CD4-positive, alpha-beta memory T cell (primary cell): ENCODE measurements around the gene CPSF6. TPM values are rescaled to one million over a fixed set of nuclear protein-coding genes. Genes with fewer than 3 reads are reported as not detected.
"Not testable (repeated sequence)": the region's sequence is repeated elsewhere in the genome, so short reads cannot be mapped to it uniquely, and the experiment has no call there.

Source experiments
- CTCF ChIA-PET: fragments of 350-600 bp; sonication (Branson Sonifier 250); formaldehyde crosslinking; loops from one replicate; lab custom pipeline; 2021; ENCODE audit warnings: inconsistent platforms; ENCODE audit not compliant: partially characterized antibody; lab: Charles Lee
- POLR2A ChIA-PET: fragments of 350-600 bp; sonication (Branson Sonifier 250); formaldehyde crosslinking; loops from one replicate; lab custom pipeline; 2021; ENCODE audit not compliant: partially characterized antibody; lab: Charles Lee
- DNase-seq, 5 donors: peaks; one replicate each; pipeline versions ENCODE4 v3.0.0 to v3.0.0-alpha.2; 2020 to 2022; ENCODE audit warnings: mixed read lengths in 1 of 5
- H3K27ac ChIP-seq: one replicate; pipeline ENCODE4 v1.7.0; 2013; ENCODE audit warnings: low read depth, low read length
- H3K27me3 ChIP-seq: 2 replicates; pipeline ENCODE4 v1.7.0; 2013; ENCODE audit warnings: mild to moderate bottlenecking, low read length, moderate library complexity; ENCODE audit not compliant: insufficient read depth
- H3K36me3 ChIP-seq: 2 replicates; pipeline ENCODE4 v1.7.0; 2013; ENCODE audit warnings: mild to moderate bottlenecking, low read length, moderate library complexity; ENCODE audit not compliant: insufficient read depth
- H3K4me1 ChIP-seq: 2 replicates; pipeline ENCODE4 v1.7.0; 2013; ENCODE audit warnings: mild to moderate bottlenecking, low read length, moderate library complexity; ENCODE audit not compliant: insufficient read depth
- H3K4me3 ChIP-seq, 2 donors: one replicate each; pipeline ENCODE4 v1.7.0; 2013; ENCODE audit warnings: low read length in 2 of 2, mild to moderate bottlenecking in 1 of 2
- H3K9me3 ChIP-seq, 2 donors: one replicate each; pipeline ENCODE4 v1.7.0; 2013; ENCODE audit warnings: low read length in 2 of 2, control low read depth in 1 of 2; ENCODE audit not compliant: control insufficient read depth in 1 of 2
- H3K27ac Mint-ChIP-seq, 7 donors: one replicate each; pipeline ENCODE4 v1.8.0; 2020 to 2021; ENCODE audit warnings: mixed read lengths in 7 of 7, mild to moderate bottlenecking in 6 of 7, inconsistent platforms in 3 of 7, moderate library complexity in 3 of 7
- H3K27me3 Mint-ChIP-seq, 2 donors: one replicate each; pipeline ENCODE4 v1.8.0; 2020 to 2021; ENCODE audit warnings: mixed read lengths in 2 of 2
- H3K36me3 Mint-ChIP-seq, 2 donors: one replicate each; pipeline ENCODE4 v1.8.0; 2020 to 2021; ENCODE audit warnings: mixed read lengths in 2 of 2, inconsistent platforms in 1 of 2, mild to moderate bottlenecking in 1 of 2
- H3K4me1 Mint-ChIP-seq, 4 donors: one replicate each; pipeline ENCODE4 v1.8.0; 2020 to 2021; ENCODE audit warnings: mixed read lengths in 4 of 4, mild to moderate bottlenecking in 1 of 4
- H3K4me3 Mint-ChIP-seq, 8 donors: one replicate each; pipeline ENCODE4 v1.8.0; 2020 to 2021; ENCODE audit warnings: mixed read lengths in 8 of 8, mild to moderate bottlenecking in 7 of 8, moderate library complexity in 6 of 8, inconsistent platforms in 3 of 8
- H3K9me3 Mint-ChIP-seq, 8 donors: one replicate each; pipeline ENCODE4 v1.8.0; 2020 to 2021; ENCODE audit warnings: mixed read lengths in 8 of 8, mild to moderate bottlenecking in 5 of 8, inconsistent platforms in 3 of 8, moderate library complexity in 1 of 8
- intact Hi-C: fragments of 100-400 bp; cut with micrococcal nuclease; formaldehyde crosslinking; loops from one replicate; pipeline ENCODE4 v1.15.1; 2023
- polyA plus RNA-seq, 2 donors: library from polyadenylated mRNA; unstranded; fragments of 300-500 nt; fragmentation: Illumina TruSeq; gene quantifications; one replicate each; pipeline ENCODE4 v1.2.3, GENCODE V29; 2021
- total RNA-seq, 2 experiments: library from RNA; stranded (reverse); gene quantifications; one replicate each; pipeline ENCODE4 v1.2.3, GENCODE V29; 2021

Gene CPSF6
- 100 to 1,000 TPM; 109 to 120 TPM for total RNA-seq
- 10 to 100 TPM; 55.7 to 61.3 TPM for polyA plus RNA-seq

GRCh38 chr12:69239352-69239921 is at the start of gene CPSF6:
Gene CPSF6 (plus strand): TSS chr12:69239569. CDS start chr12:69239647, 78 bp downstream.
- Histone ChIP-seq H3K4me1 (peaks cover 52% of the 10 kb centered on the region), H3K4me3 (peak within 1 kb of the TSS; percentile 60 to 94), H3K27ac (peak within 1 kb of the TSS; percentile 89), H3K9me3 (no peaks in the 10 kb centered on the region), H3K36me3 (no peaks in the 10 kb centered on the region), H3K27me3 (no peaks in the 10 kb centered on the region)
- H3K4me1 Mint-ChIP-seq: peaks cover 36 to 57% (median 47%) of the 10 kb centered on the region in 4 donors
- intact Hi-C loops: loop anchor here (1.0 to 5.0 kb wide), 9 partner anchors 15 to 1971 kb away; partner anchors contain the start of genes CAND1, CCT2, CNOT2 and MDM1
- DNase-seq: peak; percentile 95 to 96 (median 95)
- peak within 1 kb of the TSS; percentile 98 to 100 (median 99) for H3K27ac Mint-ChIP-seq
- H3K9me3 Mint-ChIP-seq: no peaks in the 10 kb centered on the region
- peaks cover 0 to 24% of the 10 kb centered on the region in 2 donors for H3K36me3 Mint-ChIP-seq
- peak within 1 kb of the TSS; percentile 96 to 100 (median 98) for H3K4me3 Mint-ChIP-seq
- ChIA-PET CTCF (interaction anchor here (0.6 to 1.1 kb wide), 3 partner anchors 10 to 84 kb away, joined by 3 to 5 read pairs (median 3); no protein-coding TSS in a partner anchor), POLR2A (interaction anchor here (1.0 to 4.4 kb wide), 9 partner anchors 10 to 432 kb away, joined by 3 to 31 read pairs (median 6); partner anchors contain the start of genes FRS2 and MDM2)
- no peaks in the 10 kb centered on the region for H3K27me3 Mint-ChIP-seq

GRCh38 chr12:69196302-69197288 is 42.8 kb upstream of the CPSF6 start:
- ChIA-PET POLR2A (no interaction called here), CTCF (interaction anchor here (0.6 kb wide), 1 partner anchor 160 kb away, joined by 3 read pairs; no protein-coding TSS in a partner anchor)
- peaks cover 9 to 69% (median 56%) of the 10 kb centered on the region in 8 donors for H3K9me3 Mint-ChIP-seq
- H3K36me3 Mint-ChIP-seq: peaks cover 14 to 26% of the 10 kb centered on the region in 2 donors
- peaks cover 0 to 19% of the 10 kb centered on the region in 2 donors for H3K9me3 ChIP-seq
- H3K27ac ChIP-seq: no peak overlapping the region
- no peaks in the 10 kb centered on the region for H3K36me3 ChIP-seq
- H3K27me3 ChIP-seq: no peaks in the 10 kb centered on the region
- no peak overlapping the region for H3K4me3 ChIP-seq
- H3K4me1 ChIP-seq: no peaks in the 10 kb centered on the region
- intact Hi-C loops: no loop called here
- no peak overlapping the region for H3K27ac Mint-ChIP-seq
- no peaks in the 10 kb centered on the region for H3K4me1 Mint-ChIP-seq
- no peak for DNase-seq
- peaks cover 0 to 2% of the 10 kb centered on the region in 2 donors for H3K27me3 Mint-ChIP-seq
- H3K4me3 Mint-ChIP-seq: no peak overlapping the region

DNA sequence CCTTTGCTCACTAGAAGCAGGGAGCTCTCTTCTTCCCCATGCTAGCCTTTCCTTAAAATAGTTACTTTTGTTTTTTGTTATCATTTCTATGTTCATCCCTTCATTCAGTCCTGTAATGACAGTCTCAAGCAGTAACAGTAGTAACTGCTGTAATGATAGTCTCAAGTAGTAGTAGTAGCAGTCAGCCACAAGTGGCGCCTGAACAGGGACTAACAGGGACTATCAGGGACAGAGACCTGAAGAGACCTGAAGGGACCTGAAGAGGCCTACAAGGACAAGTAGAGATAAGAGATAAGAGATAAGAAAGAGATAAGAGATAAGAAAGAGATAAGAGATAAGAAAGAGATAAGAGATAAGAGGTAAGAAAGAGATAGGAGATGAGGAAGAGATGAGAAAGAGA is 39.4 kb upstream of the CPSF6 start:
- H3K4me3 ChIP-seq, H3K27ac ChIP-seq, H3K4me1 ChIP-seq, H3K27me3 Mint-ChIP-seq, H3K27me3 ChIP-seq, DNase-seq, H3K4me1 Mint-ChIP-seq, CTCF ChIA-PET, POLR2A ChIA-PET, H3K36me3 ChIP-seq, intact Hi-C loops: not testable (repeated sequence)
- Mint-ChIP-seq H3K9me3 (peaks cover 9 to 71% (median 61%) of the 10 kb centered on the region in 8 donors), H3K27ac (peak overlapping the region in 1 of 7 donors; percentile 32), H3K4me3 (peak overlapping the region in 2 of 8 donors; percentile 31 to 49), H3K36me3 (peaks cover 14 to 26% of the 10 kb centered on the region in 2 donors)
- peaks cover 0 to 25% of the 10 kb centered on the region in 2 donors for H3K9me3 ChIP-seq

GRCh38 chr12:69204191-69204590 is 35.2 kb upstream of the CPSF6 start:
- POLR2A ChIA-PET: no interaction called here
- no peaks in the 10 kb centered on the region for H3K36me3 ChIP-seq
- H3K4me1 Mint-ChIP-seq: no peaks in the 10 kb centered on the region
- H3K27me3 Mint-ChIP-seq: peaks cover 0 to 1% of the 10 kb centered on the region in 2 donors
- H3K4me3 ChIP-seq: no peak overlapping the region
- H3K27ac Mint-ChIP-seq: no peak overlapping the region
- no peaks in the 10 kb centered on the region for H3K4me1 ChIP-seq
- intact Hi-C loops: no loop called here
- peaks cover 8 to 11% of the 10 kb centered on the region in 2 donors for H3K36me3 Mint-ChIP-seq
- H3K4me3 Mint-ChIP-seq: no peak overlapping the region
- H3K9me3 ChIP-seq: peaks cover 0 to 17% of the 10 kb centered on the region in 2 donors
- peaks cover 7 to 63% (median 40%) of the 10 kb centered on the region in 8 donors for H3K9me3 Mint-ChIP-seq
- CTCF ChIA-PET: no interaction called here
- no peak for DNase-seq
- no peaks in the 10 kb centered on the region for H3K27me3 ChIP-seq
- H3K27ac ChIP-seq: no peak overlapping the region

DNA sequence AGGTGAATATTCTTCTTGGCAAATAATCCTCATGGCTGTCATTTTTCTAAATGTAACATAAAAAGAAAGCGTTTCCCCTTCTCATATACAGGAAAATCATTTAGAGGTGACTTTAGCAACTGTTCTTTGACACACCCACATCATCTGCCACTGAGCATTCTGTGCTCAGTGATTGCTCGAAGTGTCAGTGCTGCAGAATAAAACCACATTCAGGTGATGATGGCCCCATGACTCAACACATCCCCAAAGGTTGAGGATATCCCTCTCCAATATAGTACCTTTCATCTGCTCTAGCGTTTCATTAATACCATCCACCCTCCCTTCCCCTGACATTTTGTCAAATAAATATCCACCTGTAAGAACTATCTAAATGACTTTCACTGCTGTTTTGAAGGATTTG is 28.7 kb upstream of the CPSF6 start:
- CTCF ChIA-PET: interaction anchor here (0.8 to 0.9 kb wide), 2 partner anchors 21 to 54 kb away, joined by 3 read pairs; no protein-coding TSS in a partner anchor
- intact Hi-C loops: no loop called here
- H3K27me3 ChIP-seq: no peaks in the 10 kb centered on the region
- no peak overlapping the region for H3K27ac ChIP-seq
- no peak overlapping the region for H3K27ac Mint-ChIP-seq
- POLR2A ChIA-PET: no interaction called here
- no peaks in the 10 kb centered on the region for H3K9me3 ChIP-seq
- peaks cover 0 to 20% (median 4%) of the 10 kb centered on the region in 8 donors for H3K9me3 Mint-ChIP-seq
- no peak overlapping the region for H3K4me3 ChIP-seq
- DNase-seq: no peak
- peaks cover 0 to 1% of the 10 kb centered on the region in 2 donors for H3K27me3 Mint-ChIP-seq
- no peaks in the 10 kb centered on the region for H3K36me3 ChIP-seq
- no peaks in the 10 kb centered on the region for H3K36me3 Mint-ChIP-seq
- no peak overlapping the region for H3K4me3 Mint-ChIP-seq
- H3K4me1 ChIP-seq: no peaks in the 10 kb centered on the region
- H3K4me1 Mint-ChIP-seq: no peaks in the 10 kb centered on the region

DNA sequence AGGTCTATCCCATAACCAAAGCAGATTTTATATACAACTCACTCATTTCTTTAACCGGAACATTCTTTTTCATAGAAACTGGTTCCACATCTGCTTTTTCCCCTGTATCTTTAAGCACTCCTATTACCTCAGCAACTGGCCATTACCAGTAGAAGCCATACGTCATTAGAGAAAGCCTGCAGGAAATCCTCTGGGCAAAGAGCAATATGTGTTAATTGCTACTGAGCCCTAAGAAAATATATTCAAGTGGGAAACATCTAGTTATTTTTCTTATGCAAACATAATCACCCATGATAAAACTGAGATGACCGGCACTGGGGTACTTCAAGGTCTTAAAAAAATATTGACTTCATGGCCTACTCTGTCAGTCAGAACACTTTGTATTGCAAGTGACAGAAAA is 28.2 kb upstream of the CPSF6 start:
- H3K36me3 ChIP-seq: no peaks in the 10 kb centered on the region
- peaks cover 0 to 1% of the 10 kb centered on the region in 2 donors for H3K27me3 Mint-ChIP-seq
- H3K9me3 ChIP-seq: no peaks in the 10 kb centered on the region
- intact Hi-C loops: no loop called here
- peaks cover 0 to 18% (median 4%) of the 10 kb centered on the region in 8 donors for H3K9me3 Mint-ChIP-seq
- no peaks in the 10 kb centered on the region for H3K27me3 ChIP-seq
- ChIA-PET CTCF (no interaction called here), POLR2A (no interaction called here)
- H3K4me3 Mint-ChIP-seq: no peak overlapping the region
- no peak overlapping the region for H3K27ac Mint-ChIP-seq
- no peak overlapping the region for H3K27ac ChIP-seq
- H3K4me1 Mint-ChIP-seq: no peaks in the 10 kb centered on the region
- DNase-seq: no peak
- no peaks in the 10 kb centered on the region for H3K36me3 Mint-ChIP-seq
- no peak overlapping the region for H3K4me3 ChIP-seq
- no peaks in the 10 kb centered on the region for H3K4me1 ChIP-seq
